ENCODE measurements around the gene FLNB.

DNA sequence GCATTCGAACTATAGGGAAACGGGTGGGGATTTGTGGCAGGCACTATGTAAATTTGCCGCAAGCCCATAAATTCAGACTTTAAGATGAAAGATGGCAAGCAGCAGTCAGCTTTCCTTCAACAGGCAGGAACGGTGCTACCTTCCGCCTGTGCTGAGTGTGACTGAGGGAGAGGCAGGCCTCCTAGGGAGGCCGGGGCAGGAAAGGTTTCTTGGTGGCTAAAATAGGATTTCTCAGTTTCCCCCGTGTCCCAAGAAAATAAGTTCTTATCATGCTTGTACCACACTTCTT is 12.5 kb downstream of the FLNB start:
- TF ChIP-seq, protein P1, sequence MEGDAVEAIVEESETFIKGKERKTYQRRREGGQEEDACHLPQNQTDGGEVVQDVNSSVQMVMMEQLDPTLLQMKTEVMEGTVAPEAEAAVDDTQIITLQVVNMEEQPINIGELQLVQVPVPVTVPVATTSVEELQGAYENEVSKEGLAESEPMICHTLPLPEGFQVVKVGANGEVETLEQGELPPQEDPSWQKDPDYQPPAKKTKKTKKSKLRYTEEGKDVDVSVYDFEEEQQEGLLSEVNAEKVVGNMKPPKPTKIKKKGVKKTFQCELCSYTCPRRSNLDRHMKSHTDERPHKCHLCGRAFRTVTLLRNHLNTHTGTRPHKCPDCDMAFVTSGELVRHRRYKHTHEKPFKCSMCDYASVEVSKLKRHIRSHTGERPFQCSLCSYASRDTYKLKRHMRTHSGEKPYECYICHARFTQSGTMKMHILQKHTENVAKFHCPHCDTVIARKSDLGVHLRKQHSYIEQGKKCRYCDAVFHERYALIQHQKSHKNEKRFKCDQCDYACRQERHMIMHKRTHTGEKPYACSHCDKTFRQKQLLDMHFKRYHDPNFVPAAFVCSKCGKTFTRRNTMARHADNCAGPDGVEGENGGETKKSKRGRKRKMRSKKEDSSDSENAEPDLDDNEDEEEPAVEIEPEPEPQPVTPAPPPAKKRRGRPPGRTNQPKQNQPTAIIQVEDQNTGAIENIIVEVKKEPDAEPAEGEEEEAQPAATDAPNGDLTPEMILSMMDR (IDR thresholded peaks at IDR 0.05; ENCODE audit: low read length) = no peak
- TF ChIP-seq EZH2 (optimal IDR thresholded peaks at IDR 0.05; ENCODE audit: low read depth, low read length) = no peak
- no peak for TF ChIP-seq EZH2phosphoT487 (IDR thresholded peaks at IDR 0.05; ENCODE audit: low read length)
